Kidney epithelial cell (primary cell): ENCODE measurements around the gene MAP3K1. TPM values are rescaled to one million over a fixed set of nuclear protein-coding genes. Genes with fewer than 3 reads are reported as not detected.

Experiments
- DNase-seq: peaks from one replicate; pipeline ENCODE4 v3.0.0-alpha.2; 2010; ENCODE audit warnings: low read depth
- H3K27me3 ChIP-seq: 2 replicates; pipeline ENCODE4 v1.6.0; 2011; ENCODE audit warnings: low read length; ENCODE audit not compliant: control insufficient read depth, insufficient read depth
- H3K36me3 ChIP-seq: 2 replicates; pipeline ENCODE4 v1.5.1; 2011; ENCODE audit warnings: low read length; ENCODE audit not compliant: control insufficient read depth, insufficient read depth
- H3K4me3 ChIP-seq: 2 replicates; pipeline ENCODE4 v1.5.1; 2011; ENCODE audit warnings: low read depth, mild to moderate bottlenecking, control low read depth, low read length
- total RNA-seq: library from RNA; depleted of rRNA; stranded (reverse); fragments of >200 nt; gene quantifications from 2 replicates; pipeline ENCODE4 v1.2.3, GENCODE V29; 2015
- TF ChIP-seq, protein P1 (sequence below): IDR thresholded peaks from 2 replicates; pipeline ENCODE4 v1.5.1; 2011; ENCODE audit warnings: mild to moderate bottlenecking, moderate library complexity, low read length, control low read depth, inconsistent platforms; ENCODE audit not compliant: insufficient read depth, poor library complexity, severe bottlenecking

The MAP3K1 gene
- total RNA-seq, 1 donor from 2014 or later: 21.3 TPM

GRCh38 chr5:56802205-56802604, 13.1 kb upstream of the MAP3K1 start:
- Histone ChIP-seq H3K27me3 (no peaks in the 10 kb centered on the region), H3K36me3 (no peaks in the 10 kb centered on the region), H3K4me3 (no peak overlapping the region)
- no peak for DNase-seq
- TF ChIP-seq, protein P1, sequence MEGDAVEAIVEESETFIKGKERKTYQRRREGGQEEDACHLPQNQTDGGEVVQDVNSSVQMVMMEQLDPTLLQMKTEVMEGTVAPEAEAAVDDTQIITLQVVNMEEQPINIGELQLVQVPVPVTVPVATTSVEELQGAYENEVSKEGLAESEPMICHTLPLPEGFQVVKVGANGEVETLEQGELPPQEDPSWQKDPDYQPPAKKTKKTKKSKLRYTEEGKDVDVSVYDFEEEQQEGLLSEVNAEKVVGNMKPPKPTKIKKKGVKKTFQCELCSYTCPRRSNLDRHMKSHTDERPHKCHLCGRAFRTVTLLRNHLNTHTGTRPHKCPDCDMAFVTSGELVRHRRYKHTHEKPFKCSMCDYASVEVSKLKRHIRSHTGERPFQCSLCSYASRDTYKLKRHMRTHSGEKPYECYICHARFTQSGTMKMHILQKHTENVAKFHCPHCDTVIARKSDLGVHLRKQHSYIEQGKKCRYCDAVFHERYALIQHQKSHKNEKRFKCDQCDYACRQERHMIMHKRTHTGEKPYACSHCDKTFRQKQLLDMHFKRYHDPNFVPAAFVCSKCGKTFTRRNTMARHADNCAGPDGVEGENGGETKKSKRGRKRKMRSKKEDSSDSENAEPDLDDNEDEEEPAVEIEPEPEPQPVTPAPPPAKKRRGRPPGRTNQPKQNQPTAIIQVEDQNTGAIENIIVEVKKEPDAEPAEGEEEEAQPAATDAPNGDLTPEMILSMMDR: no peak

DNA sequence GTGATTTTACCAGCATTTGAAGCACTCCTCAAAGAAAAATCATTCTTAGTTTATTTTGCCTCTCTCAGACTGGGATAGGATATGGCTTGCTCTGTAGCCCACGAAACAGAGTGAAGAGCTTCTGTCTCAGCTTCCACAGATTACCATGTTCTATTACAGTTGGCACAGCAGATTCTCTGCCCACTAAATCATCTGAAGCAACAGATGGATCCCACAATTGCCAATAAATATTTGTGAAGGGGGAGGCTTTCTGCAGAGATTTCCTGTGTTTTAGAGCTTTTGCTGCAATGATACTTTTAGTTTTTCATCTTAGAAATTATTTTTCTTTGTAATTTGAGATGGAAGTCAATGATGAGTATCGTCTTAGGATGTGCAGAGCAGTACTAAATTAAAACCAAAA, 12.3 kb upstream of the MAP3K1 start:
- no peak for DNase-seq
- Histone ChIP-seq H3K27me3 (no peaks in the 10 kb centered on the region), H3K4me3 (no peak overlapping the region), H3K36me3 (no peaks in the 10 kb centered on the region)
- TF ChIP-seq, protein P1: no peak

- TF ChIP-seq, protein P1: no peak
- H3K36me3 ChIP-seq: no peaks in the 10 kb centered on the region
- no peak for DNase-seq
- no peaks in the 10 kb centered on the region for H3K27me3 ChIP-seq
- no peak overlapping the region for H3K4me3 ChIP-seq
These were observed 11.5 kb upstream of the MAP3K1 start for GRCh38 chr5:56803894-56804293.

- TF ChIP-seq, protein P1: no peak
- no peak for DNase-seq
- no peaks in the 10 kb centered on the region for H3K27me3 ChIP-seq
- H3K4me3 ChIP-seq: no peak overlapping the region
- no peaks in the 10 kb centered on the region for H3K36me3 ChIP-seq
These were observed 7.7 kb upstream of the MAP3K1 start for GRCh38 chr5:56807679-56808078.

DNA sequence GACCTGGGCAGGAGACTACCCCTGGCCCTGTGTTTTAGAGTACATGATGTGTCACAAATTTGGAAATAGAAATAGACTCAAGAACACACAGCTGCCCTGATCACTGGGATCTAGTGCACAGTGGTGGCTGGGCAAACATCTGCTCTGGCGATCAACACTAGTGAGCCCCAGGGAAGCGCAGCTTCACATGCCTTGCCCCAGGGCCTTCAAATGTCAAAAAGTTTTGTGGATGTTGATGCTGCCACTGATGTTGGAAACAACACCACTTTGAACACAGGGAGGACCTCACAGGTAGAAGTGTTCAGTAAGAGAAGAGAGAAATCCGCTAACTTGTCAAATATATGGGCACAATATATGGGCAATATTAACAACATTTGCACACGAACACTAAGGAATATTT, 7.1 kb upstream of the MAP3K1 start:
- TF ChIP-seq, protein P1: no peak
- Histone ChIP-seq H3K4me3 (no peak overlapping the region), H3K27me3 (no peaks in the 10 kb centered on the region), H3K36me3 (no peaks in the 10 kb centered on the region)
- no peak for DNase-seq

GRCh38 chr5:56810826-56811225, 4.5 kb upstream of the MAP3K1 start:
- H3K27me3 ChIP-seq: no peaks in the 10 kb centered on the region
- H3K36me3 ChIP-seq: no peaks in the 10 kb centered on the region
- H3K4me3 ChIP-seq: no peak overlapping the region
- TF ChIP-seq, protein P1: no peak
- no peak for DNase-seq
